ENCODE measurements around the gene SMOC2.

DNA sequence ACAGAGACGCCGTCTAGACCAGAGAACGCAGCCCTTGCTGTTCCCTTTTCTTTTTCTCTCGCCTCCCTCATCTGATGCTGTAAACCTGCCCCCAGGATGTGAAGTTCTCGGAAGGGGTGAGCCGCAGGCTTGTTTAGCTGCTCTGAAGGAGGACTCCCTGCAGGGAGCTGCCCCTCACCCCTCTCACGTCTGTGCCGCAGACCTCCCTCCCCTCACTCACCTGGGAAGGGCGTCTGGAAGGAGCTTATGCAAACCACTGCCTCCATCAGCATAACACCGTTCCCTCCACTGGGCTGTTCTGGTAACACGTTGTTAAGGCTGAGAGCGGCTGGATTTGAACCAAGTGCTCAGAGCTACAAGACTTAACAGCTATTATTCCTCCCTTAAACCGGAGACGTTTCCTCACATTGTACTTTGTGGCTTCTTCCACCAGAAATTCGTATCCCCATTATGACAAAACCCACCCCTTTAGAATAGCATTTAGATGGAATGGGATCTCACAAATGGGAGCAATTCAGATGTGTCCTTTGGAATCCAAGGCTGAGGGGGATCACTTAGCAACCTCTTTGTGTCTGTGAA is 99.8 kb downstream of the SMOC2 start:
- TF ChIP-seq YY1 (tag by site-specific recombination; IDR thresholded peaks at IDR 0.05) (no peak), ZNF24 (tag by site-specific recombination; IDR thresholded peaks at IDR 0.05) (no peak), ZNF701 (tag by site-specific recombination; IDR thresholded peaks at IDR 0.05) (no peak), ZNF768 (tag by site-specific recombination; IDR thresholded peaks at IDR 0.05) (no peak), ZNF133 (tag by site-specific recombination; IDR thresholded peaks at IDR 0.05) (no peak), ZNF621 (tag by site-specific recombination; IDR thresholded peaks at IDR 0.05) (no peak), ZNF114 (tag by site-specific recombination; IDR thresholded peaks at IDR 0.05) (no peak), ZNF792 (tag by site-specific recombination; IDR thresholded peaks at IDR 0.05) (no peak)
- TF ChIP-seq, protein P1, sequence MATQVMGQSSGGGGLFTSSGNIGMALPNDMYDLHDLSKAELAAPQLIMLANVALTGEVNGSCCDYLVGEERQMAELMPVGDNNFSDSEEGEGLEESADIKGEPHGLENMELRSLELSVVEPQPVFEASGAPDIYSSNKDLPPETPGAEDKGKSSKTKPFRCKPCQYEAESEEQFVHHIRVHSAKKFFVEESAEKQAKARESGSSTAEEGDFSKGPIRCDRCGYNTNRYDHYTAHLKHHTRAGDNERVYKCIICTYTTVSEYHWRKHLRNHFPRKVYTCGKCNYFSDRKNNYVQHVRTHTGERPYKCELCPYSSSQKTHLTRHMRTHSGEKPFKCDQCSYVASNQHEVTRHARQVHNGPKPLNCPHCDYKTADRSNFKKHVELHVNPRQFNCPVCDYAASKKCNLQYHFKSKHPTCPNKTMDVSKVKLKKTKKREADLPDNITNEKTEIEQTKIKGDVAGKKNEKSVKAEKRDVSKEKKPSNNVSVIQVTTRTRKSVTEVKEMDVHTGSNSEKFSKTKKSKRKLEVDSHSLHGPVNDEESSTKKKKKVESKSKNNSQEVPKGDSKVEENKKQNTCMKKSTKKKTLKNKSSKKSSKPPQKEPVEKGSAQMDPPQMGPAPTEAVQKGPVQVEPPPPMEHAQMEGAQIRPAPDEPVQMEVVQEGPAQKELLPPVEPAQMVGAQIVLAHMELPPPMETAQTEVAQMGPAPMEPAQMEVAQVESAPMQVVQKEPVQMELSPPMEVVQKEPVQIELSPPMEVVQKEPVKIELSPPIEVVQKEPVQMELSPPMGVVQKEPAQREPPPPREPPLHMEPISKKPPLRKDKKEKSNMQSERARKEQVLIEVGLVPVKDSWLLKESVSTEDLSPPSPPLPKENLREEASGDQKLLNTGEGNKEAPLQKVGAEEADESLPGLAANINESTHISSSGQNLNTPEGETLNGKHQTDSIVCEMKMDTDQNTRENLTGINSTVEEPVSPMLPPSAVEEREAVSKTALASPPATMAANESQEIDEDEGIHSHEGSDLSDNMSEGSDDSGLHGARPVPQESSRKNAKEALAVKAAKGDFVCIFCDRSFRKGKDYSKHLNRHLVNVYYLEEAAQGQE (tag by site-specific recombination; IDR thresholded peaks at IDR 0.05): no peak
- TF ChIP-seq, protein P2, sequence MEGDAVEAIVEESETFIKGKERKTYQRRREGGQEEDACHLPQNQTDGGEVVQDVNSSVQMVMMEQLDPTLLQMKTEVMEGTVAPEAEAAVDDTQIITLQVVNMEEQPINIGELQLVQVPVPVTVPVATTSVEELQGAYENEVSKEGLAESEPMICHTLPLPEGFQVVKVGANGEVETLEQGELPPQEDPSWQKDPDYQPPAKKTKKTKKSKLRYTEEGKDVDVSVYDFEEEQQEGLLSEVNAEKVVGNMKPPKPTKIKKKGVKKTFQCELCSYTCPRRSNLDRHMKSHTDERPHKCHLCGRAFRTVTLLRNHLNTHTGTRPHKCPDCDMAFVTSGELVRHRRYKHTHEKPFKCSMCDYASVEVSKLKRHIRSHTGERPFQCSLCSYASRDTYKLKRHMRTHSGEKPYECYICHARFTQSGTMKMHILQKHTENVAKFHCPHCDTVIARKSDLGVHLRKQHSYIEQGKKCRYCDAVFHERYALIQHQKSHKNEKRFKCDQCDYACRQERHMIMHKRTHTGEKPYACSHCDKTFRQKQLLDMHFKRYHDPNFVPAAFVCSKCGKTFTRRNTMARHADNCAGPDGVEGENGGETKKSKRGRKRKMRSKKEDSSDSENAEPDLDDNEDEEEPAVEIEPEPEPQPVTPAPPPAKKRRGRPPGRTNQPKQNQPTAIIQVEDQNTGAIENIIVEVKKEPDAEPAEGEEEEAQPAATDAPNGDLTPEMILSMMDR (tag by site-specific recombination; IDR thresholded peaks at IDR 0.05): no peak
- TF ChIP-seq, protein P3, sequence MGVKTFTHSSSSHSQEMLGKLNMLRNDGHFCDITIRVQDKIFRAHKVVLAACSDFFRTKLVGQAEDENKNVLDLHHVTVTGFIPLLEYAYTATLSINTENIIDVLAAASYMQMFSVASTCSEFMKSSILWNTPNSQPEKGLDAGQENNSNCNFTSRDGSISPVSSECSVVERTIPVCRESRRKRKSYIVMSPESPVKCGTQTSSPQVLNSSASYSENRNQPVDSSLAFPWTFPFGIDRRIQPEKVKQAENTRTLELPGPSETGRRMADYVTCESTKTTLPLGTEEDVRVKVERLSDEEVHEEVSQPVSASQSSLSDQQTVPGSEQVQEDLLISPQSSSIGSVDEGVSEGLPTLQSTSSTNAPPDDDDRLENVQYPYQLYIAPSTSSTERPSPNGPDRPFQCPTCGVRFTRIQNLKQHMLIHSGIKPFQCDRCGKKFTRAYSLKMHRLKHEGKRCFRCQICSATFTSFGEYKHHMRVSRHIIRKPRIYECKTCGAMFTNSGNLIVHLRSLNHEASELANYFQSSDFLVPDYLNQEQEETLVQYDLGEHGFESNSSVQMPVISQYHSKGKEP (tag by site-specific recombination; IDR thresholded peaks at IDR 0.05): no peak
- TF ChIP-seq, protein P4, sequence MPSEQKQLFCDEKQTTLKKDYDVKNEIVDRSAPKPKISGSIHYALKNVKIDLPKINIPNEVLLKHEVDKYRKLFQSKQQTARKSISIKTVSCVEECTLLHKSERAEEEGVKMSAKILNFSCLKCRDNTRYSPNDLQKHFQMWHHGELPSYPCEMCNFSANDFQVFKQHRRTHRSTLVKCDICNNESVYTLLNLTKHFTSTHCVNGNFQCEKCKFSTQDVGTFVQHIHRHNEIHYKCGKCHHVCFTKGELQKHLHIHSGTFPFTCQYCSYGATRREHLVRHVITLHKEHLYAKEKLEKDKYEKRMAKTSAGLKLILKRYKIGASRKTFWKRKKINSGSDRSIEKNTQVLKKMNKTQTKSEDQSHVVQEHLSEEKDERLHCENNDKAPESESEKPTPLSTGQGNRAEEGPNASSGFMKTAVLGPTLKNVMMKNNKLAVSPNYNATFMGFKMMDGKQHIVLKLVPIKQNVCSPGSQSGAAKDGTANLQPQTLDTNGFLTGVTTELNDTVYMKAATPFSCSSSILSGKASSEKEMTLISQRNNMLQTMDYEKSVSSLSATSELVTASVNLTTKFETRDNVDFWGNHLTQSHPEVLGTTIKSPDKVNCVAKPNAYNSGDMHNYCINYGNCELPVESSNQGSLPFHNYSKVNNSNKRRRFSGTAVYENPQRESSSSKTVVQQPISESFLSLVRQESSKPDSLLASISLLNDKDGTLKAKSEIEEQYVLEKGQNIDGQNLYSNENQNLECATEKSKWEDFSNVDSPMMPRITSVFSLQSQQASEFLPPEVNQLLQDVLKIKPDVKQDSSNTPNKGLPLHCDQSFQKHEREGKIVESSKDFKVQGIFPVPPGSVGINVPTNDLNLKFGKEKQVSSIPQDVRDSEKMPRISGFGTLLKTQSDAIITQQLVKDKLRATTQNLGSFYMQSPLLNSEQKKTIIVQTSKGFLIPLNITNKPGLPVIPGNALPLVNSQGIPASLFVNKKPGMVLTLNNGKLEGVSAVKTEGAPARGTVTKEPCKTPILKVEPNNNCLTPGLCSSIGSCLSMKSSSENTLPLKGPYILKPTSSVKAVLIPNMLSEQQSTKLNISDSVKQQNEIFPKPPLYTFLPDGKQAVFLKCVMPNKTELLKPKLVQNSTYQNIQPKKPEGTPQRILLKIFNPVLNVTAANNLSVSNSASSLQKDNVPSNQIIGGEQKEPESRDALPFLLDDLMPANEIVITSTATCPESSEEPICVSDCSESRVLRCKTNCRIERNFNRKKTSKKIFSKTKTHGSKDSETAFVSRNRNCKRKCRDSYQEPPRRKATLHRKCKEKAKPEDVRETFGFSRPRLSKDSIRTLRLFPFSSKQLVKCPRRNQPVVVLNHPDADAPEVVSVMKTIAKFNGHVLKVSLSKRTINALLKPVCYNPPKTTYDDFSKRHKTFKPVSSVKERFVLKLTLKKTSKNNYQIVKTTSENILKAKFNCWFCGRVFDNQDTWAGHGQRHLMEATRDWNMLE (tag by site-specific recombination; conservative IDR thresholded peaks at IDR 0.05; ENCODE audit: low read depth): no peak

Data from HEK293 (cell line).